NCI-H774 (cell line): ENCODE results near the gene CBX3.
"Not testable (repeated sequence)": the region's sequence is repeated elsewhere in the genome, so short reads cannot be mapped to it uniquely, and the experiment has no call there.

Source experiments
- DNase-seq: peaks from one replicate; lab custom pipeline; 2025; lab: John Stamatoyannopoulos, UW

CBX3 gene

DNA sequence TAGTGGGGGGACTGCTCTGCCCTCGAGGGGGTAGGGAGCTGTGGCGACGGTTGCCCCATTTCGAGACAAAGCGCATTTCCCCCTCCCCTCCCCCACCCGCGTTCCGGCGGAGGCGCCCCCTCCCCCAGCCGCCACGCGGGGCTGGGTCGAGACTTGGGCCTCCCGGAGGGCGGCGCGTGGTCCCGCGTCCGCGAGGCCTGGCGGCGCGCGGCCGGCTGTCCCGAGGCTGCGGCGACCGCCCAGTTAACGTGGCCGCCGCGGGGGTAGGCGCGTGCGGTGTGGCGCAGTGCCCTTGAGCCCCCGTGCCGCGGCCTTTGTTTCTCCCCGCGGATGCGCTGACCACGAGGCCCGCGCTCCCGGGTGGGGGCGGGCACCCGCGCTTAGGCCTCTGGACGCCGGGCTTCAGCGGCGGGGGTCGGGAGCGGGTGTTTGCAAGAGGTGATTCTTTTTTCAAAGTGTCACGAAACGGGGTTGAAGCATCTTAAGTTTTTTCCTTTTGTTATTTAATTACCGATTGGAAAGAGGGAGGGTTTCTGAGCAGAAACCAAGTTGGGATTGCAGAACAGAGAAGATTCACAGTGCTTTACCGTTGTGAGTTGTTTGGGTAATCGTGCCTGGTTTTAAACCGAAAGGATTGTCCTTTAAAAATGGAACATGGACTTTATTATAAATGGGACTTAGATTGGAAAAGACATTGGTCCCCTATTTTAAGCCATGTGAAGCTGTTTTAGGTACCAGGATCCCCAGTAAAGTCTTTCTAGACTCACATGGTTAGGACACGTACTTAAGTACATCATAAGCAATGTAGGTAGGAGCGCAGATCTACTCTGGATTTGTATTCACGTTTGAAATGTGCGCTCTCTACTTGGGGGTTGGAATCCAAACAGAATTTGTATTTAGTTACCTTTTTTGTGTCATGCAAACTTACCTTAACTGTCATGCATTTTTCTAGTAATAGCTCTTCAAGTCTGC is 760 bp downstream of the CBX3 start:
- no peak for DNase-seq

DNA sequence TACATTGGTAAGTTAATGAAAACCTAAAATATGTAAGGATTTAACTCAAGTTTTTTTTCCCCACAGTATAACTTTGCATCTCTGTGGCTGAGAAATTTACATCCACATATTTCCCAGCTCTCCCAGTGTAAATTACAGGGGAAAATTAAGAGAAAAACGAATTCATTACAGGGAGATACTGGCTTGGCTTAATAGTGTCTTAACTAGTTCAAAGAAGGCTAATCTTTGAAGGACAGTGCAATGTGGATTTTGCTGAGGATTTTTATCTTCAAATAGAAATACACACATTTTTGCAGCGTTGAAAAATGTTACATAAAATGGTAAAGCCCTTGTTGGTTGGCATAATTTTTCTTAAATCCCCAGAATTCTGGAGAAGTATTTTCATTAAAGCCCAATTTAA is 1.5 kb downstream of the CBX3 start:
- DNase-seq = no peak

DNA sequence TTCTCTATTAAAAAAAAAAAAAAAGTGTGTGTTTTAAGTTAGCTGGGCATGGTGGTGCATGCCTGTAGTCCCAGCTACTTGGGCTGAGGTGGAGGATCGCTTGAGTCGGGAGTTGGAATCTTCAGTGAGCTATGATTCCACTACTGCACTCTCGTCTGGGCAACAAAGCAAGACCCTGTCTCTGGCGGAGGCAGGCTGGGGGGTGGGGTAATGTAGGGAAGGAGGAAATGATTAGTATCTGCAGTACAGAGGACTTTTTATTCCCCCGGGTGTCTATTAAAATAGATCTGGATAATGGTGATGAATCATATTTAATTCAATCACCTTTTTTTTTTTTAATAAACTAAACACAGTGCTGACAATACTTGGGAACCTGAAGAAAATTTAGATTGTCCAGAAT is 6.5 kb downstream of the CBX3 start:
- DNase-seq = no peak

DNA sequence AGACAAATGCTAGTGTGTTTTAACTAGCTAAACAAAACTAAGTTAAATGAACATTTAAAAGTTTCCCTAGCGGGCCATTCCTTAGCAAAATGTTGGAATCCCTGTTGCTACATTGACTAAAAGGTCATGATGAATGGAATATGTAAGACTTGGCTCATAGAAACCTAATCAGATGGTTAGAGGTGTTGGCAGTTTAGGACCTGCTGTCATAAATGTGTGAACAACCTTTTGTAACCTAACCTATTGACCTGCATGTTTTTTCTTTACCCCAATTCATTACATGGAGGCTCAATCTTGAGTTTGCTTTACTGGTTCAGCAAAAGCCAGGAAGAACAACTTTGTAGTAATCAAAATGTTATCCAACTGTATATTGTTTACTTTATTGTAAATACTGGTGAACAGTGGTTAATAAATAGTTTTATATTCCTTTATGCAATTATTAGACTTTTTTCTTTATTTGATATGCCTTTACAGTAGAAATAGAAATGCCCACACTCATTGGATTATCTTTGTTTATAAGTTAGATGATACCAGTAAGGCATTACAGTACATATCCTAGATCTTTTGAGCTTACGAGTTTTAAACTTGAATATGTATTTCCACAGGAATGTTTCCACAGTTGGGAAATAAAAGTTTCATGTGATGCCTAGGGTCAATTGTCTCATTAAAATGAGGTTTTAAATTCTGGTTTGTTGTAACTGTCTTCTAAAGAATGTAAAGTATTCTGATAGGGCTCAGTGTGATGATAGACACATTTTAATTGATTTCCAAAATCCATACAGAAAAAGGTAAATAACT is 11.6 kb downstream of the CBX3 start:
- no peak for DNase-seq

DNA sequence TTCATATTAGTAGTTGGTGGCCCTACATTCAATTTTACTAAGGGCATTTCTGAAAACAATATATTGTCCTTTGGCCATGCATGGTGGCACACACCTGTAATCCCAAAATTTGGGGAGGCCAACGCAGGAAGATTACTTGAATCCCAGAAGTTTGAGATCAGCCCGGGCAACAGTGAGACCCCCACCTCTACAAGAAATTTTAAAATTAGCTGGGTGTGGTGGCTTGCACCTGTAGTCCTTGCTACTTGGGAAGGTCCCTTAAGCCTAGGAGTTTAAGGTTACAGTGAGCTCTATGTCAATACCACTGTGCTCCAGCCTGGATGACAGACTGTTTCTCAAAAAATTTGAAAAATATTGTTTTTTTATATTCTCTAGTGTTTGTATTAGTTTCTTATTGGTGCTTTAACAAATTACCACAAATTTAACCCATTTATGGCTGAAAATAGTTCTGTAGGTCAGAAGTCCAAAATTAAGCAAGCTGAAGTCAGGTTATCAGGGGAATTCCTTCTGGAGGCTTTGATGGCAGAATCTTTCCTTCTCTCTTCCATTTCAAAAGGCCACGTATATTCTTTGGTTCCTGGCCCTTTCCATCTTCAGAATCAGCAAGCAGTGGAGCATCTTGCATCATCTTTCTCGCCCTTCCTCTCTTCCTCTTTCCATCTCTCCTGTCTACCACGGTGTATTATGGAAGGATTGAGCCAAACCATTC is 12.4 kb downstream of the CBX3 start:
- DNase-seq = no peak

DNA sequence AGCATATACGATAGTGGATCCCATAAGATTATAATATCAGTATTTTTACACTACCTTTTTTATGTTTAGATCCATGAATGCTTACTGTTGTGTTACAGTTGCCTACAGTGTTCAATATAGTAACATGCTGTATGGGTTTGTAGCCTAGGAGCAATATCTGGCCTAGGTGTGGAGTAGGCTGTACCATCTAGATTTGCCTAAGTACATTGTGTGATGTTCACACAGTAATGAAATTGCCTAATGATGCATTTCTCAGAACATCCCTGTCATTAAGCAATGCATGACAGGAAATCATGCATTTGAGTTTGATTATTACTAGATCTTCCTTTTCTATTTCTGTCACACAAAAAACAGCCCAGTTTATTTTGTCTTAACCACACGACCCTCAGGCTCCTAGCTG is 14.5 kb downstream of the CBX3 start:
- no peak for DNase-seq

DNA sequence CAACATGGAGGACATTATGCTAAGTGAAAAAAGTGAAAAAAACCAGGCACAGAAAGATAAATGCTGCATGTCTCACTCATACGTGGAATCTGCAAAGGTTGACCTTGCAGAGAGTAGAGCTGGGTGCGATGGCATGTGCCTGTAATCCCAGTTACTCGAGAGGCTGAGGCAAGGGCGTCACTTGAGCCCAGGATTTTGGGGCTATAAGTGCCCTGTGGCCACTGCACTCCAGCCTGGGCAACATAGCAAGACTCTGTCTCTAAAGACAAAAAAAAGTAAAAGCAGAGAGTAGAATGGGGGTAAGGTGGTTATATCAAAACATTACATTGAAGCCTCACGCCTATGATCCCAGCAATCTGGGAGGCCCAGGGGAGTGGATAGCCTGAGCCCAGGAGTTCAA is 22.8 kb downstream of the CBX3 start:
- no peak for DNase-seq

DNA sequence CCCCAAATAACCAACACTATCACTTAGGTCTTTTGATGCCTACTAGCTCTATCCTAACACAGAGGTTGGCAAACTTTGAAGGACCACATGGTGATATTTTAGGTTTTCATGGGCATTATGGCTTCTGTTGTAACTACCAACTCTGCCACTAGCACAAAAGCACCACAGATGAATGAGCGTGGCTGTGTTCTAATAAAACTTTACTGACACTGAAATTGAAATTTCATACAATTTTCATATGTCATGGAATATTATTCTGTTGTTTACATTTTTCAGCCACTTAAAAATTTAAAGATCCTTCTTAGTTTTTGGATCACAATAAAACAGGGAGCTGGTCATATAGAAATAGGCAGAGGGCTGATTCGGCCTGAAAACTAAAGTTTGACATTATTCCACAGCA is 26.4 kb downstream of the CBX3 start:
- DNase-seq = no peak

DNA sequence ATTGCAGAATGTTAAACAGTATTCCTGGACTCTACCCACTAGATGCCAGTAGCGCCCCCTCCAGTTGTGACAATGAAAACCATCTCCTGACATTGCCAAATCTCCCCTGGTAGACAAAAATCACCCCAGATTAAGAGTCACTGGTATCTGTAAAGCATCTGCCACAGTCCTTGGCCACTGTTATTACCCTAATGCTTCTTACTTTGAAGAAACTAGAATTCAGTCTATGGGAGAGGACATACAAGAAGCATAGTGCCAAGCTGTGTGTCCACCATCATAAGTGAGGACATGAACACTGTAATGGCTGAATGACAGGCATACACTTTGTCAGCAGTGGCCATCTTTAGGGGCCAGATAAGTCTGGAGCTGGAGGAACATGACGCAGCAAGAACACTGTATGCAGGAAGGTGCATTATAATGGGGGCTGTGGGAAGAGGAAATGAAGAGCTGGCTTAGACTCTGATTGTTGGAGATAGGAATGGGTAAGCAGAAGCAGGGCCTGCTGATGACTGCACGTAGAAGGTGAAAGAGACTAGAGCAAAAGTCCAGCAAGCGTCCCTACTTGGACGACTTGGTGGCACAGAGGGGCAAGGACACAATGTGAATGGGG is 32.5 kb downstream of the CBX3 start:
- DNase-seq = no peak

DNA sequence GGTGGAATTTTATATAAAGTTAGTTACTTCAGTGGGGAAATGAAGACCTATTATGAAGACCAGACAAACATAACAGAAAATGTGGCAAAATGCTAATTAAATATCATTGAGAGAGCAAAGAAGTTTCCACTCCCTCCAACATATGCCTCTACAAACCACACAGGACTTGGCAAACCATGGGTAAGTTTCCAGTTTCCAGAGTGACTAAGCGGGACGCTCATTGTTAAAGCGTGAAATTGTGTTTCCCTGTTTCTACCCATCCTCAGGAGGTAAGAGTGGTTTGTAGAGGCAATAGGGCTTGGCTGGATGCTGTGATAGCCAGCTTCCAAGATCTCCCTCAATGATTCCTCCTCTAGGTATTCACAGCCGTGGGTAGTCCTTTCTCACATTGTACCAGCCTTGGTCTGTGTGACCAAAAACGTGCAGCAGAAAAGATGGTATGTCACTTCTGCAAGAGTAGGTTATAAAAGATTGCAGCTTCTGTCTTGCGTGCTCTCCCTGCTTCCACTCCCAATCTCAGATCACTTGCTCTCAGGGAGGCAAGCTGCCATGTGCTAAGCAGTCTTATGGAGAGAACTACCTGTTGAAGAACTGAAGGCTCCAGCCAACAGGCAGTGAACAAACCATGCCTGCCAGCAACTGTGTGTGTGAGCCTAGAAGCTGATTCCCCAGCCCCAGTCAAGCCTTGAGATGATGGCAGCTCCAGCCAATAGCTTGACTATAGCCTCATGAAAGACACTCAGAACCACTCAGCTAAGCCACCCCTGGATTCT is 35.7 kb downstream of the CBX3 start:
- DNase-seq = no peak

DNA sequence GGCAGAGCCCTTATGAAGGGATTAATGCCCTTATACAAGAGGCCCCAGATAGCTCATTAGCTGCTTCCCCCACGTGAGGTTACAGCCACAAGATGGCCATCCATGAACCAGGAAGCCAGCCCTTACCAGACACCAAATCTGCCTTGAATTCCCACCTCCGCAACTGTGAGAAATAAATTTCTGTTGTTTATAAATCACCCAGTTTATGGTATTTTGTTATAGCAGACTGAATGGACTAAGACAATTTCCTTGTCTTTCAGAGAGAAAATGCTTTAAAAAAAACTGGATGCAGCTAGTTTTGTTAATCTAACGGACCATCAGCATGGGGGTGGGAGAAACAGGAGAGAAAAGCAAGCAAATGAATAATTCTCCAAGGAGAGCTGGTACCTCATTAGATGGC is 36.5 kb downstream of the CBX3 start:
- DNase-seq = no peak

DNA sequence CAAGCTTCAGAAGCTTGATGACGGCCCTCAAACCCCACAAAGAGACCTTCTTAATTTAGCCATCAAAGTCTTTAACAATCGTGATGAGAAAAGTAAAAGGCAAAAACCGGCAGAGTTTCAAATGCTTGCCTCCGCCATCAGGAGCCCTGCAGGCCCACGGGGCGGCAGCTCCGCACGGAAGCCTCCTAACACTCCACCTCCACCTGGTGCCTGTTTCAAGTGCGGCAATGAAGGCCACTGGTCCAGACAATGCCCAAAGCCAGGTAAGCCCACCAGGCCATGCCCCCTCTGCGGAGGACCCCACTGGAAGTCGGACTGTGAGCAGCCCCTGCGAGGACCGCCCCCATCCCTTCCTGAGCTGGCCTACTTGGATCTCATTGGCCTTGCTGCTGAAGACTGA is 43.6 kb downstream of the CBX3 start:
- DNase-seq = no peak

DNA sequence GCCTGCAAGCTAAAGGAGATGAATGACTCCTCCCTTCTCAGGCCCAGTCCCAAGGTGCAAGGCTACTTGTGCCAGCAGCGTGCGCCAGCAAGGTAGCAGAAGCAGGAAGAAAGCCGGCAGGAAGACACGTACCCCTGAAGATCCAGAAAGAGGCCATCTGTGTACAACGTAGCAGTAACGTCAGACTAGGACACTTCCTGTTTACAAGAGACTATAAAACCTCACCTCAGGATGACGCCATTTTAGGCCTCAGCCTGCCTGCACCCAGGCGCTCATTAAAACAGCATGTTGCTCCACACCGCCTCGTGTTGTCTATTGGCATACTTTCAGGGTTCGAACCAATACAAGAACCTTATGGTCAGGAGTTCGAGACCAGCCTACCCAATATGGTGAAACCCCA is 48.7 kb downstream of the CBX3 start:
- DNase-seq = no peak

DNA sequence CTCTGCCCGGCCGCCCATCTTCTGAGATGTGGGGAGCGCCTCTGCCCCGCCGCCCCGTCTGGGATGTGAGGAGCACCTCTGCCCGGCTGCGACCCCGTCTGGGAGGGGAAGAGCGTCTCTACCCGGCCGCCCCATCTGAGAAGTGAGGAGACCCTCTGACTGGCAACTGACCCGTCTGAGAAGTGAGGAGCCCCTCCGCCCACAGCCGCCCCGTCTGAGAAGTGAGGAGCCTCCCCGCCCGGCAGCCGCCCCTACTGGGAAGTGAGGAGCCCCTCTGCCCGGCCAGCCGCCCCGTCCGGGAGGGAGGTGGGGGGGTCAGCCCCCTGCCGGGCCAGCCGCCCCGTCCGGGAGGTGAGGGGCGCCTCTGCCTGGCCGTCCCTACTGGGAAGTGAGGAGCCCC is 60.3 kb downstream of the CBX3 start:
- DNase-seq = not testable (repeated sequence)
